ENCODE data around the gene TAF11L10.
"Not testable (repeated sequence)": the region's sequence is repeated elsewhere in the genome, so short reads cannot be mapped to it uniquely, and the experiment has no call there.

TAF11L10 gene

GRCh38 chr5:17597728-17598127, at the start of gene TAF11L10:
TSS of gene TAF11L10 (minus strand) at chr5:17597828.
- not testable (repeated sequence) for FAIRE-seq

- FAIRE-seq = no peak
Observed at GRCh38 chr5:17634160-17634559, 36.5 kb upstream of the TAF11L10 start, which contains the start of gene TAF11L14. TSS of gene TAF11L14 (plus strand) at chr5:17634460.

- FAIRE-seq = not testable (repeated sequence)
Observed at GRCh38 chr5:17631788-17632187, 34.2 kb upstream of the TAF11L10 start, which contains the start of gene TAF11L13. TSS of gene TAF11L13 (plus strand) at chr5:17632088.

GRCh38 chr5:17625686-17626085, 28.1 kb upstream of the TAF11L10 start:
- no peak for FAIRE-seq

- FAIRE-seq = no peak
Observed at GRCh38 chr5:17620627-17621026, 23.0 kb upstream of the TAF11L10 start.

GRCh38 chr5:17619354-17619753, 21.7 kb upstream of the TAF11L10 start:
- no peak for FAIRE-seq

GRCh38 chr5:17614872-17615605, 17.4 kb upstream of the TAF11L10 start:
- FAIRE-seq = no peak

GRCh38 chr5:17610092-17610491, 12.5 kb upstream of the TAF11L10 start, which contains the start of gene TAF11L12:
TSS of gene TAF11L12 (plus strand) at chr5:17610392.
- not testable (repeated sequence) for FAIRE-seq

- not testable (repeated sequence) for FAIRE-seq
Observed at GRCh38 chr5:17607461-17607860, 9.8 kb upstream of the TAF11L10 start.

- FAIRE-seq = no peak
Observed at GRCh38 chr5:17604951-17605350, 7.3 kb upstream of the TAF11L10 start.

GRCh38 chr5:17603880-17604279, 6.3 kb upstream of the TAF11L10 start, which contains the start of gene TAF11L11:
TSS of gene TAF11L11 (plus strand) at chr5:17604183.
- not testable (repeated sequence) for FAIRE-seq

- FAIRE-seq = not testable (repeated sequence)
Observed at GRCh38 chr5:17594255-17594654, 3.4 kb downstream of the TAF11L10 start, which contains the start of gene TAF11L9. TSS of gene TAF11L9 (minus strand) at chr5:17594394.

- not testable (repeated sequence) for FAIRE-seq
Observed at GRCh38 chr5:17590860-17591259, 6.8 kb downstream of the TAF11L10 start, which contains the start of gene TAF11L8. TSS of gene TAF11L8 (minus strand) at chr5:17590960.

- not testable (repeated sequence) for FAIRE-seq
Observed at GRCh38 chr5:17585658-17586057, 12.0 kb downstream of the TAF11L10 start, which contains the start of gene TAF11L7. TSS of gene TAF11L7 (minus strand) at chr5:17585758.
